RWPE1 (cell line): Measurements from ENCODE around the gene LLGL1.

Experiments
- CTCF ChIA-PET: fragments of 350-600 bp; sonication (Branson Sonifier 250); formaldehyde crosslinking; extraction: SDS; loops from one replicate; lab custom pipeline; 2021; lab: Yijun Ruan, JAX
- POLR2A ChIA-PET: fragments of 400-600 bp; formaldehyde crosslinking; extraction: SDS; loops from one replicate; lab custom pipeline; 2020; ENCODE audit warnings: antibody characterized with exemption; ENCODE audit not compliant: low non-redundant PET; lab: Yijun Ruan, JAX
- DNase-seq: peaks from one replicate; pipeline ENCODE4 v3.0.0; 2012; ENCODE audit warnings: low spot score
- H3K27ac ChIP-seq: fragments of 450-650 bp; 2 replicates; pipeline ENCODE4 v1.5.1; 2017
- CTCF ChIP-seq: fragments of 450-650 bp; conservative IDR thresholded peaks from 2 replicates; pipeline ENCODE4 v1.5.1; 2017; ENCODE audit warnings: low read depth, mild to moderate bottlenecking

LLGL1 gene

GRCh38 chr17:18260332-18261145 is 35.1 kb downstream of the LLGL1 start, which contains the start of gene MIEF2:
TSS of gene MIEF2 (plus strand) at chr17:18260662. CDS start at chr17:18262721, 2,059 bp downstream.
- peak; percentile 98 for DNase-seq
- CTCF ChIA-PET: interaction anchor here (0.5 to 1.5 kb wide), 2 partner anchors 43 to 197 kb away, joined by 3 to 5 read pairs; no protein-coding TSS in a partner anchor
- no peak for TF ChIP-seq CTCF
- peak within 1 kb of the TSS; percentile 98 for H3K27ac ChIP-seq
- POLR2A ChIA-PET: no interaction called here

- peak; percentile 86 for DNase-seq
- TF ChIP-seq CTCF: no peak
- peak overlapping the region; percentile 98 for H3K27ac ChIP-seq
- POLR2A ChIA-PET: no interaction called here
- CTCF ChIA-PET: interaction anchor here (1.5 kb wide), 1 partner anchor 43 kb away, joined by 5 read pairs; no protein-coding TSS in a partner anchor
Observed at GRCh38 chr17:18261146-18261515, 35.7 kb downstream of the LLGL1 start.

GRCh38 chr17:18261659-18262058 is 36.2 kb downstream of the LLGL1 start:
- DNase-seq: no peak
- ChIA-PET CTCF (interaction anchor here (1.5 kb wide), 1 partner anchor 44 kb away, joined by 5 read pairs; no protein-coding TSS in a partner anchor), POLR2A (no interaction called here)
- peak overlapping the region; percentile 98 for H3K27ac ChIP-seq
- TF ChIP-seq CTCF: no peak

GRCh38 chr17:18262111-18262510 is 36.7 kb downstream of the LLGL1 start:
- DNase-seq: no peak
- POLR2A ChIA-PET: no interaction called here
- CTCF ChIA-PET: interaction anchor here (1.5 kb wide), 1 partner anchor 44 kb away, joined by 5 read pairs; no protein-coding TSS in a partner anchor
- no peak for TF ChIP-seq CTCF
- peak overlapping the region; percentile 98 for H3K27ac ChIP-seq

- ChIA-PET CTCF (no interaction called here), POLR2A (no interaction called here)
- H3K27ac ChIP-seq: peak overlapping the region; percentile 98
- no peak for TF ChIP-seq CTCF
- no peak for DNase-seq
Observed at GRCh38 chr17:18262641-18263040, 37.2 kb downstream of the LLGL1 start.

- DNase-seq: no peak
- TF ChIP-seq CTCF: no peak
- ChIA-PET CTCF (interaction anchor here (0.5 to 1.2 kb wide), 4 partner anchors 9 to 100 kb away, joined by 3 to 6 read pairs (median 4); no protein-coding TSS in a partner anchor), POLR2A (no interaction called here)
- H3K27ac ChIP-seq: no peak overlapping the region
Observed at GRCh38 chr17:18263885-18264682, 38.6 kb downstream of the LLGL1 start.
